ENCODE measurements around the gene UGGT1. TPM values are rescaled to one million over a fixed set of nuclear protein-coding genes. Genes with fewer than 3 reads are reported as not detected.

UGGT1 gene
- total RNA-seq, 1 experiment from 2014 or later, result 77.5 TPM

- Mint-ChIP-seq H3K27me3 (ENCODE audit: insufficient read depth, unreplicated experiment) (no peaks in the 10 kb centered on the region), H3K4me1 (ENCODE audit: low read depth, unreplicated experiment) (no peaks in the 10 kb centered on the region), H3K4me3 (ENCODE audit: unreplicated experiment) (no peak overlapping the region), H3K9me3 (ENCODE audit: unreplicated experiment) (no peaks in the 10 kb centered on the region), H3K36me3 (ENCODE audit: insufficient read depth, unreplicated experiment) (no peaks in the 10 kb centered on the region), H3K27ac (ENCODE audit: unreplicated experiment) (no peak overlapping the region)
- intact Hi-C loops (cut with micrococcal nuclease; ENCODE audit: unreplicated experiment), result loop anchor here (10.0 kb wide), 1 partner anchor 141 kb away; the partner anchor contains the start of gene UGGT1
- Histone ChIP-seq H3K4me1 (no peaks in the 10 kb centered on the region), H3K36me3 (ENCODE audit: control insufficient read depth, insufficient read depth, low read length) (no peaks in the 10 kb centered on the region), H3K9me3 (no peaks in the 10 kb centered on the region), H3K4me3 (ENCODE audit: low read depth, low read length) (no peak overlapping the region), H3K27me3 (replicated peaks; ENCODE audit: control insufficient read depth, insufficient read depth, low read length) (no peaks in the 10 kb centered on the region)
- no peak for DNase-seq
- BruUV-seq (replicated peaks), result no TSS peak
- ChIA-PET CTCF (interaction anchor here (0.6 kb wide), 1 partner anchor 17 kb away, joined by 3 read pairs; no protein-coding TSS in a partner anchor), POLR2A (no interaction called here)
- TF ChIP-seq CTCF (IDR thresholded peaks at IDR 0.05; ENCODE audit: insufficient read depth in 1 of 2, low read depth in 1 of 2, low read length in 1 of 2, severe bottlenecking in 1 of 2, unreplicated experiment in 1 of 2), result no peak
Observed at GRCh38 chr2:128235581-128235980, 144.6 kb downstream of the UGGT1 start.

GRCh38 chr2:128236491-128237035 lies 145.6 kb downstream of the UGGT1 start:
- no TSS peak for BruUV-seq (replicated peaks)
- ChIA-PET CTCF (no interaction called here), POLR2A (no interaction called here)
- H3K4me1 ChIP-seq, result no peaks in the 10 kb centered on the region
- intact Hi-C loops (cut with micrococcal nuclease; ENCODE audit: unreplicated experiment), result loop anchor here (10.0 kb wide), 1 partner anchor 142 kb away; the partner anchor contains the start of gene UGGT1
- Mint-ChIP-seq H3K9me3 (ENCODE audit: unreplicated experiment) (no peaks in the 10 kb centered on the region), H3K4me1 (ENCODE audit: low read depth, unreplicated experiment) (no peaks in the 10 kb centered on the region), H3K4me3 (ENCODE audit: unreplicated experiment) (no peak overlapping the region), H3K27me3 (ENCODE audit: insufficient read depth, unreplicated experiment) (no peaks in the 10 kb centered on the region), H3K27ac (ENCODE audit: unreplicated experiment) (no peak overlapping the region), H3K36me3 (ENCODE audit: insufficient read depth, unreplicated experiment) (no peaks in the 10 kb centered on the region)
- TF ChIP-seq CTCF (IDR thresholded peaks at IDR 0.05; ENCODE audit: insufficient read depth in 1 of 2, low read depth in 1 of 2, low read length in 1 of 2, severe bottlenecking in 1 of 2, unreplicated experiment in 1 of 2), result no peak
- no peaks in the 10 kb centered on the region for H3K9me3 ChIP-seq
- H3K4me3 ChIP-seq (ENCODE audit: low read depth, low read length), result no peak overlapping the region
- no peaks in the 10 kb centered on the region for H3K27me3 ChIP-seq (replicated peaks; ENCODE audit: control insufficient read depth, insufficient read depth, low read length)
- DNase-seq, result no peak
- no peaks in the 10 kb centered on the region for H3K36me3 ChIP-seq (ENCODE audit: control insufficient read depth, insufficient read depth, low read length)

- BruUV-seq (replicated peaks), result no TSS peak
Observed at GRCh38 chr2:128237081-128237534, 146.1 kb downstream of the UGGT1 start.

More at GRCh38 chr2:128237081-128237534, 146.1 kb downstream of the UGGT1 start:
- intact Hi-C loops (cut with micrococcal nuclease; ENCODE audit: unreplicated experiment), result loop anchor here (10.0 kb wide), 1 partner anchor 142 kb away; the partner anchor contains the start of gene UGGT1
- no peaks in the 10 kb centered on the region for H3K36me3 Mint-ChIP-seq (ENCODE audit: insufficient read depth, unreplicated experiment)
- Histone ChIP-seq H3K36me3 (ENCODE audit: control insufficient read depth, insufficient read depth, low read length) (no peaks in the 10 kb centered on the region), H3K27me3 (replicated peaks; ENCODE audit: control insufficient read depth, insufficient read depth, low read length) (no peaks in the 10 kb centered on the region), H3K4me3 (ENCODE audit: low read depth, low read length) (no peak overlapping the region), H3K9me3 (no peaks in the 10 kb centered on the region), H3K4me1 (no peaks in the 10 kb centered on the region)
- H3K4me3 Mint-ChIP-seq (ENCODE audit: unreplicated experiment), result no peak overlapping the region
- peaks cover 3% of the 10 kb centered on the region for H3K27me3 Mint-ChIP-seq (ENCODE audit: insufficient read depth, unreplicated experiment)
- no peak for DNase-seq
- no peak overlapping the region for H3K27ac Mint-ChIP-seq (ENCODE audit: unreplicated experiment)
- CTCF ChIA-PET, result interaction anchor here (0.7 kb wide), 1 partner anchor 1080 kb away, joined by 3 read pairs; no protein-coding TSS in a partner anchor
- TF ChIP-seq CTCF (IDR thresholded peaks at IDR 0.05; ENCODE audit: insufficient read depth in 1 of 2, low read depth in 1 of 2, low read length in 1 of 2, severe bottlenecking in 1 of 2, unreplicated experiment in 1 of 2), result no peak
- POLR2A ChIA-PET, result interaction anchor here (0.7 kb wide), 1 partner anchor 157 kb away, joined by 3 read pairs; no protein-coding TSS in a partner anchor
- no peaks in the 10 kb centered on the region for H3K4me1 Mint-ChIP-seq (ENCODE audit: low read depth, unreplicated experiment)
- no peaks in the 10 kb centered on the region for H3K9me3 Mint-ChIP-seq (ENCODE audit: unreplicated experiment)
